Spleen (tissue), 11 donors: ENCODE data around the gene ETNK2. TPM values are rescaled to one million over a fixed set of nuclear protein-coding genes. Genes with fewer than 3 reads are reported as not detected.
A peak's percentile ranks its signal among the peaks of the same experiment; 100 is the strongest.

Experiments used
- DNase-seq: peaks from one replicate; pipeline ENCODE4 v3.0.0-alpha.2; 2020
- H3K27ac ChIP-seq, 8 donors: fragments of 200-600 bp; sonication (generic) in 7 of 8; 1 replicate in 4 of 8; 2 replicates in 4 of 8; pipeline versions ENCODE4 v1.5.0 to v1.8.0; 2016 to 2021; ENCODE audit warnings: inconsistent platforms in 4 of 8, mild to moderate bottlenecking in 4 of 8, moderate library complexity in 1 of 8
- H3K27me3 ChIP-seq, 7 donors: fragments of 200-600 bp; sonication (generic) in 6 of 7; replicated peaks in 1 of 7; 1 replicate in 4 of 7; 2 replicates in 3 of 7; pipeline versions ENCODE4 v1.5.0 to v1.8.0; 2016 to 2021; ENCODE audit warnings: inconsistent platforms in 3 of 7, mild to moderate bottlenecking in 1 of 7
- H3K36me3 ChIP-seq, 6 donors: fragments of 200-600 bp; sonication (generic) in 5 of 6; 1 replicate in 4 of 6; 2 replicates in 2 of 6; pipeline versions ENCODE4 v1.5.0 to v1.8.0; 2016 to 2021; ENCODE audit warnings: inconsistent platforms in 2 of 6
- H3K4me1 ChIP-seq, 6 donors: fragments of 200-600 bp; sonication (generic) in 5 of 6; 1 replicate in 3 of 6; 2 replicates in 3 of 6; pipeline versions ENCODE4 v1.5.0 to v1.8.0; 2016 to 2021; ENCODE audit warnings: inconsistent platforms in 3 of 6
- H3K4me3 ChIP-seq, 8 donors: fragments of 200-600 bp; sonication (generic) in 7 of 8; 1 replicate in 4 of 8; 2 replicates in 4 of 8; pipeline versions ENCODE4 v1.5.0 to v1.8.0; 2016 to 2021; ENCODE audit warnings: inconsistent platforms in 4 of 8, mild to moderate bottlenecking in 4 of 8, moderate library complexity in 2 of 8
- H3K9me3 ChIP-seq, 8 donors: fragments of 200-600 bp; sonication (generic) in 7 of 8; 1 replicate in 4 of 8; 2 replicates in 4 of 8; pipeline versions ENCODE4 v1.5.0 to v1.8.0; 2016 to 2021; ENCODE audit warnings: inconsistent platforms in 4 of 8
- POLR2A ChIP-seq, 3 donors: fragments of 450-650 bp; IDR thresholded peaks; one replicate each; pipeline ENCODE4 v1.5.1; 2017; ENCODE audit warnings: antibody characterized with exemption in 3 of 3, mild to moderate bottlenecking in 1 of 3
- POLR2AphosphoS5 ChIP-seq, 3 donors: sonication (generic); formaldehyde crosslinking; IDR thresholded peaks; one replicate each; pipeline ENCODE4 v1.5.1; 2017; ENCODE audit warnings: antibody characterized with exemption in 3 of 3
- WGBS, 5 donors: extraction: QIAGEN DNeasy Blood & Tissue Kit in 3 of 5; methylation state at CpG; one replicate each; pipeline versions ENCODE4 v1.1.5 to v1.1.7; 2013 to 2018; 5-methylcytosine and 5-hydroxymethylcytosine counted together
- intact Hi-C: fragments of 100-400 bp; cut with DNase I; formaldehyde crosslinking; loops from one replicate; pipeline ENCODE4 v1.15.0; 2023; ENCODE audit warnings: low total_unique reads
- polyA plus RNA-seq, 3 donors: library from polyadenylated mRNA; stranded (reverse); fragments of 200-250 nt; gene quantifications; one replicate each; pipeline ENCODE4 v1.2.1, GENCODE V29; 2013
- total RNA-seq, 7 donors: library from RNA; depleted of rRNA in 3 of 7; stranded (reverse); fragments of >200 nt in 3 of 7; fragmentation: NEBNext Ultra II Directional in 4 of 7; extraction: Animal tissue kit (Norgen Biotek cat#: 25700) in 4 of 7; gene quantifications; one replicate each; pipeline versions ENCODE4 v1.1.0 to v1.2.1, GENCODE V29; 2016 to 2021
- TF ChIP-seq, protein P1 (sequence below), 11 experiments: fragments of 200-600 bp in 7 of 11; fragments of 450-650 bp in 4 of 11; sonication (generic) in 4 of 11; IDR thresholded peaks in 8 of 11; conservative IDR thresholded peaks in 3 of 11; 1 replicate in 7 of 11; 2 replicates in 4 of 11; pipeline versions ENCODE4 v1.4.0 to v1.8.0; 2016 to 2021; ENCODE audit warnings: antibody characterized with exemption in 11 of 11, inconsistent platforms in 4 of 11, mild to moderate bottlenecking in 1 of 11
- donor health status: healthy with polysubstance abuse.
- donor health status: DM: no; HTN: no; CAD: no; lungs with moderate emphysema.
- donor health status: DM: no; HTN: no; CAD: no.
- donor health status: Bipolar disorder and iron deficiency.
- donor health status: healthy.
- donor health status: DM: no; HTN: no; CAD: no.
- donor health status: DM: yes; HTN: yes; CAD: no.

The ETNK2 gene
- total and polyA plus RNA-seq, 10 donors, result 1.9 to 20.8 (median 5.6) TPM

DNA sequence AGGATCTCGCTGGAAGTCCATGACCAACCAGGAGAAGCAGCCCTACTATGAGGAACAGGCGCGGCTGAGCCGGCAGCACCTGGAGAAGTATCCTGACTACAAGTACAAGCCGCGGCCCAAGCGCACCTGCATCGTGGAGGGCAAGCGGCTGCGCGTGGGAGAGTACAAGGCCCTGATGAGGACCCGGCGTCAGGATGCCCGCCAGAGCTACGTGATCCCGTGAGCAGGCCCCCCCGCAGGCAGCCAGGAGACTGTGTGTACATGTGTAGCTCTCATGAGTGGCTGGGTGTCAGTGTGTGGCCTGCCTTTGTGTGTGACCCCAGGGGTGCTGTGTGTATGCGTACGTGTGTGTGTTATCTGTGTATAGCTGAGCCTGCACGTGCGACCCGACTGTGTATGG is 27.2 kb downstream of the ETNK2 start:
- no peak for DNase-seq
- intact Hi-C loops, result loop anchor here (5.0 kb wide), 1 partner anchor 252 kb away; no protein-coding TSS in a partner anchor
- H3K36me3 ChIP-seq, result peaks cover 0 to 64% (median 9%) of the 10 kb centered on the region in 6 donors

DNA sequence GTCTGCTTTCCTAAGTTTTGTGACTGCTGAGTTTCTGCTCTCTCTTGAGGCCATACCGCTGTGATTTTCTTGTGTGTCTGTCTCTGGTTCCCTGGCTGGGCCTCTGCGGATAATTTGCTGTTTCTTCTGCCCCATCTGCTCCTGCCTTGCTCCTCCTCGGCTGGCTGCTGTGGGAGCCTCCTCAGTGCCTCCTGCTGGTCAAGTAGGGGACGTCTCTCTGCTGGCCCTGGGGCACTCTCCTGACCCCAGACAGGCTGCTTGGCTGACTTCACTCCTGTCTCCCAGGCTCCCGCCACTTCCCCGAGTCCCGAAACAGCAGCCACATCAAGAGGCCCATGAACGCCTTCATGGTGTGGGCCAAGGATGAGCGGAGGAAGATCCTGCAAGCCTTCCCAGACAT is 28.5 kb downstream of the ETNK2 start:
- Histone ChIP-seq H3K4me3 (no peak overlapping the region), H3K9me3 (no peaks in the 10 kb centered on the region), H3K36me3 (peaks cover 0 to 76% (median 9%) of the 10 kb centered on the region in 6 donors), H3K27ac (no peak overlapping the region), H3K27me3 (no peaks in the 10 kb centered on the region), H3K4me1 (peaks cover 0 to 22% (median 6%) of the 10 kb centered on the region in 6 donors)
- TF ChIP-seq, protein P1, sequence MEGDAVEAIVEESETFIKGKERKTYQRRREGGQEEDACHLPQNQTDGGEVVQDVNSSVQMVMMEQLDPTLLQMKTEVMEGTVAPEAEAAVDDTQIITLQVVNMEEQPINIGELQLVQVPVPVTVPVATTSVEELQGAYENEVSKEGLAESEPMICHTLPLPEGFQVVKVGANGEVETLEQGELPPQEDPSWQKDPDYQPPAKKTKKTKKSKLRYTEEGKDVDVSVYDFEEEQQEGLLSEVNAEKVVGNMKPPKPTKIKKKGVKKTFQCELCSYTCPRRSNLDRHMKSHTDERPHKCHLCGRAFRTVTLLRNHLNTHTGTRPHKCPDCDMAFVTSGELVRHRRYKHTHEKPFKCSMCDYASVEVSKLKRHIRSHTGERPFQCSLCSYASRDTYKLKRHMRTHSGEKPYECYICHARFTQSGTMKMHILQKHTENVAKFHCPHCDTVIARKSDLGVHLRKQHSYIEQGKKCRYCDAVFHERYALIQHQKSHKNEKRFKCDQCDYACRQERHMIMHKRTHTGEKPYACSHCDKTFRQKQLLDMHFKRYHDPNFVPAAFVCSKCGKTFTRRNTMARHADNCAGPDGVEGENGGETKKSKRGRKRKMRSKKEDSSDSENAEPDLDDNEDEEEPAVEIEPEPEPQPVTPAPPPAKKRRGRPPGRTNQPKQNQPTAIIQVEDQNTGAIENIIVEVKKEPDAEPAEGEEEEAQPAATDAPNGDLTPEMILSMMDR (IDR thresholded peaks at IDR 0.05 in 8 of 11, conservative IDR thresholded peaks at IDR 0.05 in 3 of 11), result peak in 7 of 11 experiments; percentile 12 to 45 (median 28)
- TF ChIP-seq POLR2A (IDR thresholded peaks at IDR 0.05), result no peak
- DNase-seq, result no peak
- 69 to 87% (median 80%) methylated on average over 4 to 9 of the region's 9 CpGs for WGBS, 5 donors
- intact Hi-C loops, result no loop called here

More for the DNA sequence above, 27.2 kb downstream of the ETNK2 start:
- TF ChIP-seq POLR2A (IDR thresholded peaks at IDR 0.05) (no peak), POLR2AphosphoS5 (IDR thresholded peaks at IDR 0.05) (peak in 1 of 3 donors; percentile 20)
- TF ChIP-seq, protein P1 (IDR thresholded peaks at IDR 0.05 in 8 of 11, conservative IDR thresholded peaks at IDR 0.05 in 3 of 11), result no peak
- peaks cover 0 to 7% (median 0%) of the 10 kb centered on the region in 7 donors for H3K27me3 ChIP-seq
- peaks cover 0 to 34% (median 17%) of the 10 kb centered on the region in 6 donors for H3K4me1 ChIP-seq
- no peak overlapping the region for H3K4me3 ChIP-seq
- WGBS, 5 donors, result 90 to 94% (median 93%) methylated on average over 22 of the region's 22 CpGs
- H3K27ac ChIP-seq, result no peak overlapping the region
- no peaks in the 10 kb centered on the region for H3K9me3 ChIP-seq

DNA sequence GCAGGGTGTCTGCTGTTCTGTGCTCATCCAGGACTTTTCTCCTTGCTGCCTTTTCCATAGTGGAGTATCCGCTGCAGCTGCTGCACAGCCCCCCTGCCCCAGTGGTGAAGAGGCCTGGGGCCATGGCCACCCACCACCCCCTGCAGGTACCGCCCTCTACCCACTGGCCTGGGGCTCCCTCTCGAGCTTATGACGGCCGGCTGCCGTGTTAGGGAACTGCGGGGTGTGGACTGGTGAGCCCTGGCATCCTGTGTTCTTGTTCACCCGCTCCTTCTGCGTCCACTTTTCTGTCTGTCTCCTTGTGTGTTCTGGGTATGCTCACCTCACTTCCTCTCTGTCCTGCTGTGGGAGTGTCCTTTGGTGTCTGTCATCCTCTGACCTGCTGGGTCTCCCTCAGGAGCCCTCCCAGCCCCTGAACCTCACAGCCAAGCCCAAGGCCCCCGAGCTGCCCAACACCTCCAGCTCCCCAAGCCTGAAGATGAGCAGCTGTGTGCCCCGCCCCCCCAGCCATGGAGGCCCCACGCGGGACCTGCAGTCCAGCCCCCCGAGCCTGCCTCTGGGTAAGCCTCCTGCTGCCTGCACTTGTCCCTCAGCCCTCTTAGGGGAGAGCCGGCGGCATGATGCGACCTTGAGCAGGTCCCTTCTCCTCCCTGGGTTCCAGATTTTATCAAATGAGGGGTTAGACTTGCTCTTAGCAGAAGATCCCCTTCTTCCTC is 29.8 kb downstream of the ETNK2 start:
- 87 to 97% (median 90%) methylated on average over 13 to 17 of the region's 17 CpGs for WGBS, 5 donors
- Histone ChIP-seq H3K27me3 (no peaks in the 10 kb centered on the region), H3K4me3 (no peak overlapping the region), H3K36me3 (peaks cover 0 to 88% (median 12%) of the 10 kb centered on the region in 6 donors), H3K9me3 (no peaks in the 10 kb centered on the region), H3K27ac (no peak overlapping the region), H3K4me1 (peaks cover 0 to 9% (median 1%) of the 10 kb centered on the region in 6 donors)
- DNase-seq, result no peak
- TF ChIP-seq POLR2A (IDR thresholded peaks at IDR 0.05) (no peak), POLR2AphosphoS5 (IDR thresholded peaks at IDR 0.05) (no peak)
- TF ChIP-seq, protein P1 (IDR thresholded peaks at IDR 0.05 in 8 of 11, conservative IDR thresholded peaks at IDR 0.05 in 3 of 11), result no peak
- intact Hi-C loops, result no loop called here

DNA sequence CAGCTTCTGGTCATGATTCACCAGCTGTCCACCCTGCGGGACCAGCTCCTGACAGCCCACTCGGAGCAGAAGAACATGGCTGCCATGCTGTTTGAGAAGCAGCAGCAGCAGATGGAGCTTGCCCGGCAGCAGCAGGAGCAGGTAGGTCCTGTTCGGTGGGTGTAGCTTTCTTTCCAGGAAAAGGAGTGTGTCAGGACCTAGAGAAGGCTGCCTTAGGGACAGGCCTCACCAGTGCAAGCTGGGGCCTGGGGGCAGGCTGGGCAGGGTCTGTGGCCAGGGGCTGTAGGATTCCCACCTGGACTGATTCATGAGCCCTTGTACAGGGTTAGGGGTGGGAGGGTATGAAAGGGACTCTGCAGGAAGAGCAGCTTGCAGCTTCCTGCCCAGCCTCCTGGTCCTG is 35.3 kb downstream of the ETNK2 start:
- intact Hi-C loops, result no loop called here
- no peak for DNase-seq
- no peaks in the 10 kb centered on the region for H3K27me3 ChIP-seq
- H3K9me3 ChIP-seq, result no peaks in the 10 kb centered on the region
- no peak overlapping the region for H3K4me3 ChIP-seq
- TF ChIP-seq, protein P1 (IDR thresholded peaks at IDR 0.05 in 8 of 11, conservative IDR thresholded peaks at IDR 0.05 in 3 of 11), result no peak
- TF ChIP-seq POLR2A (IDR thresholded peaks at IDR 0.05) (no peak), POLR2AphosphoS5 (IDR thresholded peaks at IDR 0.05) (no peak)
- no peak overlapping the region for H3K27ac ChIP-seq
- H3K4me1 ChIP-seq, result peaks cover 0 to 5% (median 0%) of the 10 kb centered on the region in 6 donors
- H3K36me3 ChIP-seq, result peaks cover 0 to 46% (median 3%) of the 10 kb centered on the region in 6 donors
- 89 to 95% (median 91%) methylated on average over 4 of the region's 4 CpGs for WGBS, 5 donors
